Brain pericyte (primary cell): Measurements from ENCODE around the gene ERGIC1.

Experiments
- DNase-seq: peaks from one replicate; pipeline ENCODE4 v3.0.0-alpha.2; 2012; ENCODE audit warnings: low read depth, low spot score

Gene ERGIC1

DNA sequence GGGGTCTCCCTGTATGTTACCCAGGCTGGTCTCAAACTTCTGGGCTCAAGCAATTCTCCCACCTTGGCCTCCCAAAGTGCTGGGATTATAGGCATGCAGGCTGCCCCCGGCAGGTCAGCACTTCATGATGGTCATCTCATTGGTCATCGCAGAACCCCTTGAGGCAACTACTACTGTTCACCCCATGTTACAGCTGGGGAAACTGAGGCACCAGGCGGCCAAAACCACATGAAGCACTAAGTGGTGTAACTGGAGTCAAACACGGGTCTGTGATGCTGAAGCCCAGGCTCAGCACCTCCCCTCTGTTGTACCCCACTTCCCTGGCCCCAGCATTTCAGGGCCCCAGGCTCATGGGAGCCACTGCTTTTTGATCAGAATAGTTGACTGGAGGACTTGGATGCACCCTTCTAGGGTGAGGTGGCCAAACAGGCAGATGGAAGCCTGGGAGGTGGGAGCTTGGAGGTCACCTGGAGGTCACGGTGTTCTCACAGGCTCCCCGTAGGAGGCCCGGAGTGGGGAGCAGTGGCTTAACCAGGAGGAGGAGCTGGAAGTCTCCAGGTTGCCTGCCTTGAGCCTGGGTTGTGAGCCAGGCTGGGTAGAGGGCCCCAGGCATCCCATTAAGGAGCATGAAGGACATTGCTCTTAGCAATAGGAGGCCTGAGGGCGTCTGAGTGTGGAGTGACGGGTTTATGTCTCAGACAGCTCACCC is 67.9 kb downstream of the ERGIC1 start:
- peak; percentile 84 for DNase-seq

DNA sequence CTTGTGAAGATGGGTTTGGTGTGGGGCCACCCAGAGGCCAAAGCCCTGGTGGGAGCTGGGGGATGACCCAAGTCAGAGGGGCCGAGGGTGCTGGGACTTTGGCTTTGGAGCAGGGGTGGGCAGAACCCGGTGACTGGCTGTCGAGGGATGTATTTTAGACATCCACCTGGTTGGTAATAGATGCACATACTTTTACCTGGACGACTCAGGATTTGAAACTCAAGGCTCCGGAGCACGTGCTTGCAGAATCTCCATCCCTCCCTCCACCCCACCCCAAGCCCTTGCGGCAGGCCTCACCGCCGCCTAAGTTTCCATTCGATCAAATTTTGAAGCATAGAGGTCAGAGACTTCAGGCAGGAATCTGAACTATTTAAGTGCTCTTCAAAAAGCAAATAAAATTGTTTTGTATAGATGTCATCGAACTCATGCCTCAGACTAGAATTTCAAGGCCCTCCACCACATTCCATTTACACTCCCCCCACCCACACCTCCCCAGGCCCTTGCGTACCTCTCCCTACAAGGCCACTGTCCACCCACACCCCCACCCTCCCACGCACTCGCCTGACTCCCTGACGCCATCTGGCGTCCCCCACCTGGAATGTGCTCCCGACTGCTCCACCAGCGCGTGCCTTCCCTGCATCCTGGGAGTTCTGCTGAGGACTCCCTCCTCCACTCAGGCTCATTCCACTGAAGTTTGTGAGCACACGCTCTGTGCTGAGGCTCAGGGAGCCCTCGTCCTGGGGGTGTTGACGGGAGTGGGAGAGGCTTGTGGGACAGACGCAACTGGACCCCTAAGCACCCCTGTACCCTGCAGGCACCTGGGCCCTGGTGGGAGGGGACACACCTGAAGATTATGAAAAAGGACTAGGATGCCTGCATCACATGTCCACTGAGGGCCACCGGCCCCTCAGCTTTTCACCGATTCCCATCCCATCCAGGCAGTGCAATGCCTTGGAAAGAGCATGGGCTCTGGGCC is 68.7 kb downstream of the ERGIC1 start:
- no peak for DNase-seq

DNA sequence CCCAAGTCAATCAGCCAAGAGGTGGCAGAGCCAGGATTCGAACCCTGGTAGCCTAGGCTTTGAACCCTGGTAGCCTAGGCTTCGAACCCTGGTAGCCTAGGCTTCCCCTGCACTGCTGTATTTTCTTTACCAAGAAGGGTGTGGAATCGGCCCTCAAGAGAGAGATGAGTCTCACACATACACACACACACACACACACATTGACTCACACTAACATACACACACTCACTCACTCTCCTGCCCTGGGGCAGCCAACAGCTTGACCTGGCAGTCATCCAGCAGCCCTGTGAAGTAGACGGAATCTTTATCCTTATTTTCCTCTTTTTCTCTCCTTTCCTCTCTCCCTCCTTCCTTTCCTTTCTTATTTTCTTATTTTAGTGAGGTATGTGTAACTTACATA is 69.7 kb downstream of the ERGIC1 start:
- DNase-seq: peak; percentile 75

DNA sequence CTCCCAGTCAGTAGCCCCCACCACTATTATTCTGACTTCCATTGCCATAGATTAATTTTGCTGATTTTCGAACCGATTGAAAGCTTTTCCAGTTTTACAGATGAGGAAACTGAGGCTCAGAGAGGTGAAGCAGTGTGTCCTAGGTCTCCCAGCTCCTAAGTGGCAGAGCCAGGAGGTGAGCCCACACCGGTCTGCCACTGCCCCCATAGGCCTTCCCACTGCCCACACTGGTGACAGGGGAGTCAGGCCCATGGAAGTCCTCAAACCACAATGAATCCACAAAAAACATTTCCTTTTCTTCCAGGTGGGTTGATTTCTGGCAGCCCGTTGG is 70.2 kb downstream of the ERGIC1 start:
- no peak for DNase-seq

DNA sequence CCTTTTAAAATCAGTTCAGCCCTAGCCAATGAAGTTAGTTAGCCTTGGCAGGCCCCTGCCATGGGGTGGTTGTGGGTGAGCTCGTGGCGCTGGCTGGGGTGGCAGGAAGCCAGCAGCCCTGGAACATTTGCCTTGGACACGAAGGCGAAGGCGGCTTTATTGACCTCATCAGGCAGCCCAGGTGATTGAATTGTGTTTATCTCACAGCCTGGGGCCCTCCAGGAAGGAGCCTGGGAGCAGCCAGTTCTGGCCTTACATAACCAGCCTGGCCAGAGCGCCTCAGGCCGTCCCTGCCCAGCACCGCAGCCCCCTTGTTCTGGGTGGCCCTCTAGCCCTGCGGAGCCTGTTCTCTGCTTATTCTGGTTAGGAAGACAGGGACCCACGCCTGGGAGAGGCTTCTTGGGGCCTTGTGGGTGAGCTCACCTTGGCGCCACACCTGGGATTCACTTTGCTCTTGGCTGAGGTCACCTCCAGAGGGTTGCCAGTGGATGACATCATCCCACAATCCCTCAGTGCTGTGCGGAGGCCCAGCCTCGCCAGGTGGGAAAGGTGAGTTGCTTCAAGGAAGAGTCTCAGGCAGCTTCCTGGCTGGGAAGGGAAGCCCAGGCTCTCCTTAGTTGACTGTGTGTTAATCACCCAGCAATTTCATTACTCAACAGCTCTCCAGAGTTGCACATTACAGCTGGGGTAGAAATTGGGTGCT is 70.7 kb downstream of the ERGIC1 start:
- DNase-seq: no peak

DNA sequence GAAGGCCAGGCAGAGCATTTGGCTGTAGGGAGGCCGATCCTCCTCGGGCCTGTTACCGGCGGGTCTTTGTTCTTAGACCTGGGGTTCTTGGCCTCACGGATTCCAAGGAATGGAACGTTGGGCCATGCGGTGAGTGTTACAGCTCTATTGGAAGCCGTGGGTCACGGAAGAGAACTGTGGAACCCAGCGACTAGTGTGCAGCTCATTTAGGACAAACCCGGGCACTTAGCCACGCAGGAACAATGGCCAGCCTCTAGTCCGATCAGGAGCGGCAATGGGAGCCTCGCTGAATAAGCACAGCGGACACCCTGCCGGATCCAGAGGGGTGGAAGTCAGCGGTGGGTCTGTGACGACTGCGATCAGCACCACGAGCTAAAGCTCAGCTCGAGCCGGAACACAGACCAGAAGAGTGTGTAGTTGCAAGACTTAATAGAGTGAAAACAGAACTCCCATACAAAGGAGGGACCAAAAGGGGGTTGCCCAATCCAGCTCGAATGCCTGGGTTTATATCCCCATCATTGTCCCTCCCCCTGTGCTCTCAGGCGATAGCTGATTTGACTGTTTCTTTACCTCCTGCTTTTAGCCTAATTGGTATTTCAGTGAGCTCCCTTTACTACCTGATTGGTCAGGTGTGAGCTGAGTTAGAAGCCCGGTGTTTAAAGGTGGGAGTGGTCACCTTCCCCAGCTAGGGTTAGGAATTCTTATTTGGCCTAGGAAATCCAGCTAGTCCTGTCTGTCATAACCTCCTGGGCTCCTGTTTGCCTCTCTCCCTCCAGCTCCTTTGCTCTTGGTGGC is 71.5 kb downstream of the ERGIC1 start:
- DNase-seq: no peak

DNA sequence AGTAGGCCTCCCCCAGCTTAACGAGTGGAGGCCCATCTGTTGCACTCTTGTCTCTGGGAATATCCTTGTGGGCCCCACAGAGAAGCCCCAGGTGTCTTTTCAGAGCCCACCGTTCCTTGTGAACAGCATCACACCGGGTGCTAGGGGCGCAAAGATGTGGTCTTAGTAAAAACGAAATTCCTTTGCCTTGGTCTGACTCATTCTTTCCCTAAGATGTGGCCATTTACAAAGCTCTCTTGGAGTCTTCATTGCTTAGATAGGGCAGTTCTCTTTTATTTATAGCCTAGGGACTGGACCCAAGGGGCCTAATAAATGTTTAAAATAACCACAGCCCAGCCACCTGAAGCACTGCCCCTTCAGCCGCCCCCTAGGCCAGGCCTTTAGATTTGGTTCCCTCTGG is 72.4 kb downstream of the ERGIC1 start:
- no peak for DNase-seq

DNA sequence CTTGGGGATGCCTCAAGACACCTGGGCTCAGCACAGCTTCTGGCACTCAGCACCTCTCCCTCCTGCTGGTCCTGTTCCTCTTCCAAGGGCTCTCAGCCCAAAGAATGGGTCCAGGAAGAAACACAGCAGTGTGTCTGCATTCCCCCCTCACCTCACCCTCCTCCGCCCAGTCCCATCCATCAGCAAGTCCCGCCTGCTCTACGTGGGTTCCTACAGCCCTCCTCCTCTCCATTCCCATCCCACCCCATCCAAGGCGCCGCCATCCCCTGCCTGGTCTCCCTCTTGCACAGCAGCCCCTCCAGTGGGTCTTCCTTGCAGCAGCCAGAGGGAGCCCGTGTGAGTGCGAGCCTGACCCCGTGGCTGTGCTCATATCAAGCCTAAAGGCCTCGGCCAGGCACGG is 72.8 kb downstream of the ERGIC1 start:
- no peak for DNase-seq

DNA sequence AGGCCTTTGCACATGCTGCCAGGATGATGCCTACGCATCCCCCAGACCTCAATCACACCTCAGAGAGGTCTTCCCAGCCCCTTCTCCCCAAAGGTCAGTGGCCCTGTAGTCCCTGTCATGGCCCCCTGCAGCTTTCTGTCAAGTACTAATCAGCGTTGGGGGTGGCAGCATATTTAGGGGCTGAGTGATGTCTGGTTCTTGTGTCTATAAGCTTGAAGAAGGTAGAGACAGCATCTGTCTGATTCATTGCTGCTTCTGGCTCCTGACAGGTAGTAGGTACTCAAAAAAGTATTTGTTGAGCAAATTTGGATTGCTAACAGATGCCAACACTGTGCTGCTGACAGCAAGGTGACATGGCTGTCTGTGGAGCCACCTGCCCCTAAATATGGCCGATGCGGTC is 73.6 kb downstream of the ERGIC1 start:
- no peak for DNase-seq

DNA sequence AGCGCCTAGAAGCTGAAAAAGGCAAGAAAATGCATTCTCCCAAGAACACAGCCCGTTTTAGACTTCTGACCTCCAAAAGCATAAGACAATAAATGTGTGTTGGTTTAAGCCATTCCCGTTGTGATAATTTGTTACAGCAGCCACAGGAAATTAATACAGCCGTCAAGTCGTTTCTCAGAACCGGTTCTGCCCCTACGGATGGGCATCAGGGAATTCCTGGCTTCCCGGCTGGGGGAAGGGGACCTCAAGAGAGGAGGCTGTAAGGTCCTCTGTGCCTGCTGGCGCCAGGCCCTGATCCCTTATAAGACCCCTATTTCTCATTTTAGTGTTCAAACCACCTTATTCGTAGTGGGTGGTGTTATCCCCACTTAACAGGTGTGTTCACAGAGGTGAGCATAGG is 74.6 kb downstream of the ERGIC1 start:
- DNase-seq: no peak

DNA sequence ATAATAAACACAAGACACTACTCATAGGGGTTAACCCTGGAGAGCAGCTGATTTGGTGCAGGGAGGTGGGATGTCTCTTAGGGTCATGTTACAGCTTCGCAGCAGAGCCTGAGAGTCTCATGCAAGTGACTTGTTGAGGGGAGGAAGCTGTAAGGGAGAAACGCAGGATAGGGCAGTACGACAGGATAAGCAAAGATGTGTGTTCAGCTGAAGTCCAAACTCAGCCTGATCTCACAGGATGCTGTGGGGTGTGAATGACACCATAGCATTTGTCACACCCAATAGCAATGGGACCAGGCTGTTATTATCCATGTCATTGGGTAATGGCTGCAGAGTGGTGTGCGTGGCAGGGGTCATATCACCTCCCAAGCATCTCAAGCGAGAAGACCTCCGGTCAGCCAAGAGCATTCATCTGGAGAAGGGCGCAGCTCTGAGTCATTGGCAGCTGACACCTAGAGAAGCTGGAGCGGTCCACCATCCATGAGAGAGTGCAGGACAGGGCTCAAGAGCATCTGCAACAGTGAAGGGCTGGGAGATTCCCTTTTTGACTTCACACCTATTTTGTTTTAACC is 76.0 kb downstream of the ERGIC1 start:
- DNase-seq: peak; percentile 80

DNA sequence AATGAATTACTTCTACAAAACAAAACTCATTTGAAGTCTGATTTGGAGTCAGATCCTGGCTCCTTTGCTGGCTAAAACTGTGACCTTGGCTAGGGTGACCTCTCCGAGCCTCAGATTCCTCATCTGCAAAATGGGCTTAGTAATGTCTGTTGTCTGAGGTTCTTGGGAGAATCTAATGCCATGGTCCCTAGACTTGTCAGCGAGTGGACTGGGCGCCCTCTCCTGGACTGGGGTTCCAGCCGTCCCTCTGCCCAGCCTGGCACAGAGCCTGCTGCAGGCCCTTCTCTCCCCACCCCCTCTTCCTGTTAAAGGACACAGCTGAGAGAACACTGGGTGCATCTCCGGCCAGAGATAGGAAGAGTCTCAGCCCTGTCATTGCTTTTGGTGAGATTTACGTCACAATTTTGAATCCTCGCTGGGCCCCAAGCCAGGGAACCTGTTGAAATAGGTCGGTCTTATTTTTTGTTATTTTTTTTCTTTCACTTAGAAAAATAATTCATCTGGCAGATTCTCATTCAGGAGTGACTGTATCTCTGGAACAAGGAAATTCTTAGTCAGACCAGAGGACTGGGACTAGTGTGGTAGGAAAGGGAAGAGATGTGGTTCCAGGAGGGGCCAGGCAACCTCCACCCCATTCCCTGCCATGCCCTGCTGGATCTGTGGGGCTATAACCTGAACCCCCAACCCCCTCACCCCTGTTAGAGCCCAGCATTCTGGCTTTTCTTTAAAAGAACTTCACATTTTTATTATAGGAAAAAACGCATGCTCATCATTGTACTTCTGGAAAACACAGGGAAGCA is 77.0 kb downstream of the ERGIC1 start:
- peak; percentile 82 for DNase-seq

DNA sequence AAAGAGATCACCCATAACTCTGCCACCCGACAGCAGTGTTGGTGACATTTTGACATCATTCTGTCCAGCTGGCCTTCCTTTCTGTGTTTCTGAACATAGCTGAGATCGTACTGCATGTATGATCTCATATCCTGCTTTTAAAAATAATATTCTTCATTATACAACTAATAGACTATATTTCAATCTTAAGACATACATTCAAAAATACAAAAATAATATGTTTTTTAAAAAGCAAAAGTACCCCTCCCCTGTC is 77.5 kb downstream of the ERGIC1 start:
- no peak for DNase-seq

DNA sequence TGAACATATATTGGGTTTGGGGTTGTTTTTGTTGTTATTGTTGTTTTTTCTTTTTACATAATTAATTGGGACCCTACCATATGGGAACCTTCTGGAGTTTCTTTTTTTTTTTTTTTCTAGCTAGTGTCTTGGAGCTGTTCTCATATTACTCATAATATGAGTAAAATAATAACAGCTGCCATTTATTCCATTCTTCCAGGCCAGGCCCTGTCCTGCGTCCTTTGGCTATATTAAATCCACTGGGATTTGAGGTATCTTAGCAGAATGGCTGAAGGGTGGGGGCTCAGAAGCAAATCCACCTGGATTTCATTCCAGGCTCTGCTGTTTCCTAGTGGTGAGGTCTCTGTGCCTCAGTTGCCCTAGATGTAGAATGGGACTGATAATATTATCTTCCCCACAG is 77.9 kb downstream of the ERGIC1 start:
- DNase-seq: no peak

DNA sequence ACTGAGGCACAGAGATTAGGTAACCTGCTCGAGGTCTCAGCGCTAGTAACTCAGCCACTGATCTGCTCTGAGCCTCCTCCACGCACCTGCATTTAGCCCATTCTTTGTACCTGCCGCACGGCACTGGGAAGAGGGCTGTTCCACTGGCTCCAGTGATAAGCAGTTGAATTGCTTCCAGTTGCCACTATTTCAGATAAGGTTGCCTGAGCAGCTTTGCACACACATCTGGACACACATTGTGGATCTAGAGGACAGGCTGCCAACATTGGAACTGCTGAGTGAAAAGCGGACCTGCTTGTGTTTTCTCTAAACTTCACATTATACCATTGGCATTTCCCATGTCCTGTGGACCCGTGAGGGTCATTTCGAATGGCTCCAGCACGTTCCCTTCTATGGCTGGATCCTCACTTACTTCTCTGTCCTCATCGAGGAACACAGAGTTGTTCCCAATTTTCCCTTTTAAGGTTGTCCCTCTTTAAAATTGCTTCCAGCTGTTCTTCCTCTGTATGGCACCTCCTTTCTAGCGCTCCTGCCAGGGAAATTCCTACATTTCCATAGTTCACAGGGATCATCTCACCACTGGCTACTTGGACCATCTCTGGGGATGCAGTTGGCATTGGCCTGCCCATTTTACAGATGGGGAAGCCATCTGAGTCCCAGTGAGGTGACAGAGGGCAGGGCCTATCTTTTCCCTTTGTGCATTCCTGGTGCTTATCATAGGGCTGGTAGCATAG is 79.2 kb downstream of the ERGIC1 start:
- no peak for DNase-seq

DNA sequence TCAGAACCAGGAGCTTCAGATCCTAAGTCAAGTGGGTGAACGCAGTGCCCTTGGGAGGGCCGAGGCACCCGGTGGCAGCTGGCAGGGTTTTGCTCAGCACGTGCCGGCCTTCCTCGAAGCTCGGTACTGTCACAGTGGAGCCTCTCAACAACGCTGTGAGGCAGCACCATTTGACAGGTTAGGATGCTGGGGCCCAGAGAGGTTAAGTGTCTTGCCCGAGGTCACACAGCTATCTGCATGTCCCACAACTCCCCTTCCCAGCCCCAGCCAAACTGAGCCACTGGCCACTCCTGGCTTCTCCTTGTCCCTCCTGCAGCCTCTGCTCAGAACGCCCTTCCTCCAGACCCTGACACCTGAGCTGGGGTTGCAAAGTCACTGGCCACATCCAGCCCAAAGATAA is 81.5 kb downstream of the ERGIC1 start:
- DNase-seq: no peak

DNA sequence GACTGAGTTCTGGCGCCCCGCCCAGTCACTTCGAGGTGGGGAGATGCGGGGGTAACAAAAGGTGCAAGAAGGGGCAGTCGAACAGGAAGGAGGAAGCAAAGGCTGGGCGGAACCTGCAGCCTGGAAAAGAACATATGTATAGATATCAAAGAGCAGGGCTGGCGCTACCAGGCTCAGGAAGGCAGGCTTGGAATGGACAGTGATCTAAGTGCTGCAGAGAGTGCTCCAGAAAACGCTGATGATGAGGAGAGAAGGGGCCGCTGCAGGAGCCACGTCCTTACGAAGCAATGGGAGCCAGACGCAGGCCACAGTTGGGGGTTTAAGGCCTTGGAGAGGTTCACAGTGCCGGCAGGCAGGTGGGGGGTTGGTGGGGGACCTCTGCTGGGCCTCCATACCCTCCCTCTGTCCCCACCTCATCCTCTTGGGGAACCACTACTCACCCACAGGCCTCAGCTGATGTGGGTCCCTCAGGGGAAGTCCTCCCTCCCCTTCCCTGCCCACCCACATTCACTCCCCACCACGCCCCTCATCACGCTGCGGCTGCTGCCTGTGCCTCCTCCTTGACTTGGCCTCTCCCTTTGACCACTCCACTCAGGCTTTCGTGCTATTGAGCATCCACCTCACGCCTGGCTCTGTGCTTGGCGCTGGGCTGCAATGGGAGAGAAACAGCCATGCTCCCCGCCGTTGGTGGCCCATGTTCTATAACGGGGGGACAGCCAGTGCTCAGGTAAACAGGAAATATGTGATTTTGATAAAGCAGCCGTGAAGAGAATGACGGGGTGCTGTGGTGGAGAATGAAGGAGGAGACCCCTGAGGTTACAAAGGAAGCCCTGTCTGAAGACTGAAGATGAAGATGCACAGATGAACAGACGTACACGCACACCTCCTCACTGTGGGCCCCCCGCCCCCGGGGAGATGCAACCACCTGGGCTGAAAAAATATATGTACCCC is 84.6 kb downstream of the ERGIC1 start:
- no peak for DNase-seq

DNA sequence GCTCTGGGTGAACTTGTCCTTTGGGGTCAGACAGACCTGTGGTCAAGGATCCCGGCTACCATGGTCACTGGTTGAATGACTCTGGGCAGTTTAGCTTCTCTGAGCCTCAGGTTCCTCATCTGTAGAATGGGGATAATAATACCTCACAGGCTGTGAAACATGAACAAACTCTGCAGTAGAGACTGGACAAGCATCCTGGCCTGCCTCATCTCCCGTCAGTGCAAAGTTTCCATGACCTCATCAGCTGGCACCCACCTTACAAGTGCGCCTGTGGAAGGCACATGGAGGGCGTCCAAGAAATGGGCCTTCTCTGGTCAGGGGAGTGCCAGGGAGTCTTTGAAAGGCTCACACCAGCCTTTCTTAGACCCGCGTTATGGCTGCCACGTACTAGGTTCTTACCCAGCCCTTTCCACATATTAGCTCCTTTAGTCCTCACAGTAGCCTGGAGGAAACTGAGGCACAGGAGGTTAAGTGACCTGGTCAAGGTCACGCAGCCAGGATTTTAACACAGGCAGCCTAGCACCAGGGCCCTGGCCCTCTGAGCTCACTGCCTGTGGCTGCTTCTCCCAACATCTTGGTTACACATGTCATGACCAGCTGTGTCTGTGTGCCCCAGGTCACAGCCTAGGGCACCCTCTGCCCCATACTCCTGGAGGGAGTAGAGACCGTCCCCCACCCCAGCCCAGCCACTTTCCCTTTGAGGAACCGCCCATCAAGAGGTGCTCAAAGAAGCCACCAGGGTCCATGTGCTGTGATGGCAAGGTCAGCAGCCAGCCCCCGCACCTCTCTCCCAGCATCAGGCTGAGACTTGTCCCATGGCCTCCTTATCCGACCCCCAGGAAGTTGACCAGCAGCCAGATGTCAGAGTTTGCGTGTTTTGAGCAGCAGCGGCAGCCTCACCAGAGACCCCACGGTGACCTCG is 85.7 kb downstream of the ERGIC1 start:
- DNase-seq: peak; percentile 98
